K562 (cell line): ENCODE results near the gene REXO2. TPM values are rescaled to one million over a fixed set of nuclear protein-coding genes. Genes with fewer than 3 reads are reported as not detected.

Source experiments
- AFF1 ChIP-seq, 2 experiments: fragments of 450-650 bp; IDR thresholded peaks; 2 replicates each; pipeline ENCODE4 v1.6.1; 2018; ENCODE audit warnings: mild to moderate bottlenecking in 2 of 2, low read depth in 1 of 2; ENCODE audit not compliant: partially characterized antibody in 2 of 2
- E2F6 ChIP-seq, 2 experiments: IDR thresholded peaks; 2 replicates each; pipeline ENCODE4 v1.6.1; 2011; ENCODE audit warnings: borderline replicate concordance in 1 of 2, control low read depth in 1 of 2, low read depth in 1 of 2, low read length in 1 of 2, mild to moderate bottlenecking in 1 of 2, mixed read lengths in 1 of 2, moderate library complexity in 1 of 2; ENCODE audit not compliant: insufficient read depth in 1 of 2, insufficient read length in 1 of 2, poor library complexity in 1 of 2, severe bottlenecking in 1 of 2; ENCODE audit errors: extremely low read depth in 1 of 2
- HMGXB4 ChIP-seq: sonication (generic); formaldehyde crosslinking; IDR thresholded peaks from 2 replicates; pipeline ENCODE4 v1.8.1; 2023; ENCODE audit warnings: mild to moderate bottlenecking, missing genetic modification reagents
- MCM3 ChIP-seq: fragments of 450-650 bp; IDR thresholded peaks from 2 replicates; pipeline ENCODE4 v1.6.1; 2016
- MEF2A ChIP-seq: IDR thresholded peaks from 2 replicates; pipeline ENCODE4 v1.6.1; 2011; ENCODE audit warnings: low read depth, mild to moderate bottlenecking, low read length, moderate library complexity; ENCODE audit not compliant: control insufficient read depth
- MYNN ChIP-seq, 2 experiments: sonication (generic); formaldehyde crosslinking in 1 of 2; IDR thresholded peaks; 2 replicates each; pipeline versions ENCODE4 v1.5.0 to v1.6.1; 2016 to 2020; ENCODE audit warnings: antibody characterized with exemption in 1 of 2, missing genetic modification reagents in 1 of 2
- SAP30 ChIP-seq: fragments of 200-600 bp; sonication (generic); IDR thresholded peaks from 2 replicates; pipeline ENCODE4 v1.6.1; 2012; ENCODE audit warnings: borderline replicate concordance, low read depth, mild to moderate bottlenecking, moderate library complexity, low read length, control low read depth, inconsistent platforms; ENCODE audit not compliant: insufficient read depth, poor library complexity, severe bottlenecking
- TAL1 ChIP-seq: fragments of 450-650 bp; IDR thresholded peaks from 2 replicates; pipeline ENCODE4 v1.6.1; 2016; ENCODE audit warnings: mild to moderate bottlenecking
- TEAD2 ChIP-seq: fragments of 450-650 bp; IDR thresholded peaks from 2 replicates; pipeline ENCODE4 v1.6.1; 2016; ENCODE audit warnings: missing genetic modification characterization, control low read depth, missing compliant biosample characterization
- TRIM24 ChIP-seq, 2 experiments: fragments of 450-650 bp; IDR thresholded peaks; 2 replicates each; pipeline ENCODE4 v1.6.1; 2016
- ZBTB33 ChIP-seq: sonication (generic); formaldehyde crosslinking; IDR thresholded peaks from 2 replicates; pipeline ENCODE4 v1.8.1; 2023; ENCODE audit warnings: mild to moderate bottlenecking, missing genetic modification reagents
- ZNF57 ChIP-seq: fragments of 450-650 bp; formaldehyde crosslinking; IDR thresholded peaks from 2 replicates; pipeline ENCODE4 v1.4.0; 2020; ENCODE audit warnings: mild to moderate bottlenecking, moderate library complexity
- polyA plus RNA-seq, 8 experiments: library from polyadenylated mRNA; depleted of rRNA in 4 of 8; stranded (reverse) in 5 of 8; unstranded in 3 of 8; fragments of >200 nt; fragmentation: Nextera tagmentation in 2 of 8; fragmentation: Illumina TruSeq in 1 of 8; extraction: Ambion mirVana in 2 of 8; extraction: Trizol in 1 of 8; gene quantifications; 2 replicates each; pipeline versions ENCODE4 v1.2.1 to v1.2.3, GENCODE V29; 2011 to 2014; ENCODE audit warnings: inconsistent platforms in 1 of 8, missing spikeins in 1 of 8
- total RNA-seq, 7 experiments: library from RNA; depleted of rRNA in 6 of 7; stranded (reverse); fragments of >200 nt in 6 of 7; fragmentation: Illumina TruSeq in 2 of 7; extraction: Trizol in 2 of 7; gene quantifications; 2 replicates each; pipeline versions ENCODE4 v1.2.1 to v1.2.3, GENCODE V29; 2011 to 2021; ENCODE audit warnings: low replicate concordance in 1 of 7

The REXO2 gene
- total and polyA plus RNA-seq, 9 of the 15 experiments (the other 6 are each of a cell fraction or from before 2014, with no cell fraction given), result 143 to 370 (median 193) TPM

GRCh38 chr11:114400216-114400914, 38.9 kb upstream of the REXO2 start, which contains the start of the genes C11orf71 and RBM7 (continued):
- TF ChIP-seq AFF1 (IDR thresholded peaks at IDR 0.05; ENCODE audit: low read depth in 1 of 2, partially characterized antibody in 2 of 2), result peak; percentile 12 to 56
- peak; percentile 9; the same call in 1 of the 2 replicates for TF ChIP-seq ZBTB33 (CRISPR knock-in tag)
- TF ChIP-seq MYNN (IDR thresholded peaks at IDR 0.05), result peak; percentile 63; the same call in 1 of the 2 replicates
- no peak for TF ChIP-seq MYNN (CRISPR knock-in tag; IDR thresholded peaks at IDR 0.05)
- TF ChIP-seq MCM3, result no peak
- TF ChIP-seq E2F6 (IDR thresholded peaks at IDR 0.05; ENCODE audit: borderline replicate concordance in 1 of 2, extremely low read depth in 1 of 2, insufficient read depth in 1 of 2, insufficient read length in 1 of 2, low read depth in 1 of 2, low read length in 1 of 2, poor library complexity in 1 of 2, severe bottlenecking in 1 of 2), result peak; percentile 38 to 42
- peak; percentile 83 for TF ChIP-seq HMGXB4
- TF ChIP-seq TEAD2 (tag), result 0 out of 2 replicates have a peak, but pooled peaks have one; percentile 14
- TF ChIP-seq ZNF57 (CRISPR knock-in tag), result no peak
- TF ChIP-seq TRIM24 (IDR thresholded peaks at IDR 0.05), result peak in 1 of 2 experiments; percentile 94; a peak in 2 of 4 replicates
- no peak for TF ChIP-seq MEF2A
- TF ChIP-seq SAP30, result peak; percentile 71
- no peak for TF ChIP-seq TAL1
